Activated gamma-delta T cell treated with anti-CD3 and anti-CD28 coated beads, Interleukin-2, amount 50 U/mL, for 16 hours (primary cell): ENCODE results near the gene LEP.
"Not testable (repeated sequence)": the region's sequence is repeated elsewhere in the genome, so short reads cannot be mapped to it uniquely, and the experiment has no call there.

Experiments
- DNase-seq: peaks from one replicate; pipeline ENCODE4 v3.0.0-alpha.2; 2020; ENCODE audit warnings: low read depth

The LEP gene

GRCh38 chr7:128271942-128272481, 30.9 kb downstream of the LEP start:
- DNase-seq = no peak

GRCh38 chr7:128274246-128274883, 33.3 kb downstream of the LEP start:
- DNase-seq = no peak

GRCh38 chr7:128274884-128275603, 34.0 kb downstream of the LEP start:
- no peak for DNase-seq

- no peak for DNase-seq
Measured at GRCh38 chr7:128275681-128276080, 34.6 kb downstream of the LEP start.

- no peak for DNase-seq
Measured at GRCh38 chr7:128278366-128278765, 37.3 kb downstream of the LEP start.

GRCh38 chr7:128279124-128279713, 38.1 kb downstream of the LEP start:
- DNase-seq = no peak

GRCh38 chr7:128280451-128280850, 39.4 kb downstream of the LEP start:
- DNase-seq = not testable (repeated sequence)

GRCh38 chr7:128281605-128282380, 40.7 kb downstream of the LEP start:
- no peak for DNase-seq

GRCh38 chr7:128284102-128284501, 43.0 kb downstream of the LEP start:
- no peak for DNase-seq

GRCh38 chr7:128287556-128287955, 46.5 kb downstream of the LEP start:
- DNase-seq = no peak

GRCh38 chr7:128298004-128298403, 56.9 kb downstream of the LEP start:
- not testable (repeated sequence) for DNase-seq

- no peak for DNase-seq
Measured at GRCh38 chr7:128299109-128299607, 58.1 kb downstream of the LEP start.

GRCh38 chr7:128302139-128302538, 61.1 kb downstream of the LEP start:
- DNase-seq = no peak

GRCh38 chr7:128303133-128303532, 62.1 kb downstream of the LEP start:
- no peak for DNase-seq

GRCh38 chr7:128303643-128304042, 62.6 kb downstream of the LEP start:
- DNase-seq = no peak

- no peak for DNase-seq
Measured at GRCh38 chr7:128304212-128304611, 63.1 kb downstream of the LEP start.

GRCh38 chr7:128307061-128307460, 66.0 kb downstream of the LEP start:
- no peak for DNase-seq
